ENCODE measurements around the gene NPNT.

NPNT gene

DNA sequence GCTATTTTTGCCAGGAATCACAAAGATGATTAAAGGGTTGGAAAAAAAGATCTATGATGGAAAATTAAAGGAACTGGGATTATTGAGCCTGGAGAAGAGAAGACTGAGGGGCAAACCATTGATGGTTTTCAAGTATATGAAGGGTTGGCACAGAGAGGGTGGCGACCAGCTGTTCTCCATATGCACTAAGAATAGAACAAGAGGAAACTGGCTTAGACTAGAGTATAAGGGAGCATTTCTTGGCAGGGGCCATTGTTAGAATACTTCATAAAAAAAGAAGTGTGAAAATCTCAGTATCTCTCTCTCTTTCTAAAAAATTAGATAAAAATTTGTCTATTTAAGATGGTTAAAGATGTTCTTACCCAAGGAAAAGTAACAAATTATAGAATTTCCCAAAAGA is 75.1 kb downstream of the NPNT start:
- no peak for DNase-seq (ENCODE audit: low read depth in 4 of 4, low spot score in 1 of 4)

GRCh38 chr4:105971036-105971435 is 75.8 kb downstream of the NPNT start:
- no peak for DNase-seq (ENCODE audit: low read depth in 4 of 4, low spot score in 1 of 4)

DNA sequence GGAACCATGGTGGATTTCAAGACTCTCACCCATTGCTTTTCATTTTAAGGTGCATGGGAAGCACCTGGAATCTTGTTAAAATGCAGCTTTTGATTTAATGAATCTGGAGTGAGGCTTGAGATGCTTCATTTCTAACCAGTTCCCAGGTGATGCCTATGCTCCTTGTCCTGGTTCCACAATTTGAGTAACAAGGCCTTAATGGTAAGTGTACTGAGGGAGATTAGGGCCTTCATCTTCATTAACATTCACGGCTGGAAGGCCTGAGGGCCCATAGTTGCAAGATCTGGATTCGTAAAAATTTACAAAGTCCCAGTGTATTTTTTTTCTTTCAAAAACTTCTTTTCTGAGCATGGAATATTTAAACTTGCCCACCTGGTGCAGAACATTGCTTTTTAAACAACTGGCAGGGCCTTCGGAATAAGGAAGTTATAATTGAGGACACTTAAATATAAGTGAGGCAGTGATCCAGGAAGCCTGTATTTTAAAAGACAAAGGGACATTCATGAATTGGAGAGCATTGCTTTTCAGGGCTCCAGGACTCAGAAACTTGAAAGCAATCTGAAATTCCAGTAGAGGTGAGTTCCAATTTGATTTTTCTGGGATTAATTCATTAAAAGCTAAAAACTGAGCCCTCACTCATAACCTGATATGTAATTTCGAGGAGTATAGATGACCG is 77.8 kb downstream of the NPNT start:
- DNase-seq (ENCODE audit: low read depth in 4 of 4, low spot score in 1 of 4), result no peak

- DNase-seq (ENCODE audit: low read depth in 4 of 4, low spot score in 1 of 4), result no peak
Observed at GRCh38 chr4:105976915-105977314, 81.6 kb downstream of the NPNT start.

DNA sequence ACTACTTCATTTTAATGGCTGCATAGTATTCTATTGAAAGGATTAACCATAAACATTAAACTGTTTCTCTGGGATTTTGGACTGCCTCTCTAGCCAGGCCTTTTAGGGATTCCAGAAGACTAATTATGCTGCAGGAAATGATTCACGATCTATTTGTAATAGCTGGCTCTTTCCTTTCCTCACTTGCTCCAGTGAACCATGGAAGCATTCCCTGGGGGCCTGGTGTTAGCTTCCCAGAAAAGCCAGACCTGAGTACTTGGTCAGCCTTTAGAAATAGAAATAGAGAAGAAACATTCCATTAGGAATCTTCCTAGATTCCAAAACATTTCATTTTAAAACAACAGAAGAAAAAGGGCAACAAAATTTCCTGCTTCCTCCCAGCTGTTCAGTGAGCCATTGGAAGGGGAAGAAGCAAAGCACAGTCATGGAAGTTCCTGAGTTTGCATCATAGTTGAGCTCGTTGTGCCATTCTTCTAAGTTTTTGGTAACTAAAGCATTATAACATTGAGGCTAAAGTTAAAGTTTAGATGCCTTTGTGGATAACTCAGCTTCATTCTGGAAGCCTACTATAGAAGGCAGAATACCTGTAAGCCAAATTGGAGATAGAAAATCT is 83.5 kb downstream of the NPNT start:
- no peak for DNase-seq (ENCODE audit: low read depth in 4 of 4, low spot score in 1 of 4)

GRCh38 chr4:105979506-105979905 is 84.2 kb downstream of the NPNT start:
- no peak for DNase-seq (ENCODE audit: low read depth in 4 of 4, low spot score in 1 of 4)

GRCh38 chr4:105988671-105989070 is 93.4 kb downstream of the NPNT start:
- no peak for DNase-seq (ENCODE audit: low read depth in 4 of 4, low spot score in 1 of 4)

DNA sequence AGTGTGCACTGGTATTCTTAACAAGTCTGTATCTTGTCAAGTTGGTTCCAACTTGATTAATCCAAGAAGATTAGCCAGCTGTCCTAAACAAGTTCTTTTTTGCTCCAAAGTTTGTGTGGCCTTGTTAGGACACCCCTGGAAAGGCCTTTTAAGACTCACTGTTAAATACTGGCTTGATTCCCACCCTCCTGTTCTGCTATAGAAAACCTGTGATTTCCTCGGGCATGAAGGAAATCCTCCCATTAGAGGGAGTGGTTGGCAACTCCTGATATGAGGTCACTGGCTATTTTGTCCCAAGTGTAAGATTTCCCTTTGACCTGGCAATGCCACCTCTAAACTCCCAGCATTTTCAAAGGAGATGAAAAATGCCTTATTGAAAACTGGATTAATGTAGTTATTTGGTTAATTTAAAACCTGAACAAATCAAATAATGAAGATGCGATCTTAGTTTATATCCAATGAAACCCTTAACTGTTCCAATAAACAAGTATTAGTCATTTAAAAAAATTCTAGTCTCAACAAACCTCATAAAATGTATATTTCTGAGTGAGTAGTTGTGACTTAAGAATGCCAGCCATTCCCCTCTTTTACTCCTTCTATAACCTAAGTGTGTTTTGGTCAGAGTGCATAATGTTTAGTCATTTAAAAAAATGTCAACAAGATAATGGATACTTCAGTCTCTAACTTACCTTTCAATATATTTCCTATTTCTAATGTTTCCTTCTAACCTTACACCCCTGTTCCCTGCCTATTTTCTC is 94.4 kb downstream of the NPNT start:
- no peak for DNase-seq (ENCODE audit: low read depth in 4 of 4, low spot score in 1 of 4)

GRCh38 chr4:105990933-105991332 is 95.7 kb downstream of the NPNT start:
- no peak for DNase-seq (ENCODE audit: low read depth in 4 of 4, low spot score in 1 of 4)

DNA sequence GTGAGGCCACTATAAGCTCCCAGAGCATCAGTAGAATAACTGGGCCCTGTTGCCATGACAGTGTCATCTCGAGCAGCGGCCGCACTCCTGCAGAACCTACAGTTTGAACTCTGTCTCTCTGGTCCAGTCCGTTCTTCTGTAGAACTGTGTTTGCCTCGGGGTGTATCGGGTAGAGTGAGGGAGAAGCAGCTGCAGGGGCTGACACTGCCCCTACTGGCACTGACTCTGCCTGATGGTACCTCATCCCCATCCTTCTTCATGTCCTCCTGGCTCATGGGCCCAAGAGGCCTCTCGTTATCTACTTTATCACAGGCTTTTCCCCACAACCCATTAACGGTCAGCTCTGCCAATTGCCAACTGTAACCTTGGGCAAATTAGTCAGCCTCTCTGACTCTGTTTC is 96.5 kb downstream of the NPNT start:
- no peak for DNase-seq (ENCODE audit: low read depth in 4 of 4, low spot score in 1 of 4)

DNA sequence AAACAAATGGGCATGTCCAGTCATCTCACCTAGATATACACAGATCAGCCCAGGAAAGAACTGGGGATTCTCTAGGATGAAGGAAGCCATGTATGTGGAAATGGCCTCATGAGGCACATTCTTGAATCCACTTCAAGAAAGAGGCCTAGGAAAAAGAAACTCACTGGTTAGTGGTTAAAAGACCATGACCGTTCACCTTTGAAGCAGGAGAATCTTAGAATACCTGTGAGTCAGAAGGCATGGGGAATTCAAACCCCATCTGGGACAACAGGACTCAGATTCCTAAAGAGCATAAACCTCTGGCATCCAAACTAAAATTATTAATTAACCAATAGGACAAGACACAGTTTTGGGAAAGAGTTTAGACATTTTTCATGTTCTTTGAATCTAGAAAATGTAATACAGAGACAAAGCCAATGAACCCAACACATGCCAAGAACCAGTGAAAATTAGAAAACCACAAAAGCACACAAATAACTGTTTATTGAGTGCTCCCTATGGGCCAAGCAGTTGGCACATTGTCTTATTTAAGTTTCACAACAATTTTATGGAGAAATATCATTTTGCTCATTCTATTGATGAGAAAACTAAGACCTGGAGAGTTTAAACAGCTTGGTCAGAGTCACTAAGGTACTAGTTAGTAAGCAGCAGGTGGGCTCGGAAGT is 97.5 kb downstream of the NPNT start:
- DNase-seq (ENCODE audit: low read depth in 4 of 4, low spot score in 1 of 4), result no peak

DNA sequence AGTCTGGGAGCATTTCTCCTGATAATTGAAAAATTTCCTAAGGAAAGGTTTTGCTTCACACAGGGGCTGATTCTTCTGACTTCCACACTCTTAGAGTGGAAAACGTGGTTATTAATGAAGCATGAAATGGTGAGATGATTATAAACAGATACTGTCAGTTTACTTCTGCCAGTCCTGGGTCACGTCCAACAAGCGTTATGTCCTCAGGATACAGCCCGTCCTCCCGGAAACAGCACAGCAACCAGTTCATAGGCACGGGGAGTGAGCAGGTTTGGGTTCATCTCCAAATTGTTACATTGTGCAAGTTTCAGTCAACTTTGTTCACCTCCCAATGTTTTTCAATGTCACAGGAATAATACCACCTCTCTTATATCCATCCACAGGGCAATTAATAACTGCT is 98.8 kb downstream of the NPNT start:
- DNase-seq (ENCODE audit: low read depth in 4 of 4, low spot score in 1 of 4), result no peak

DNA sequence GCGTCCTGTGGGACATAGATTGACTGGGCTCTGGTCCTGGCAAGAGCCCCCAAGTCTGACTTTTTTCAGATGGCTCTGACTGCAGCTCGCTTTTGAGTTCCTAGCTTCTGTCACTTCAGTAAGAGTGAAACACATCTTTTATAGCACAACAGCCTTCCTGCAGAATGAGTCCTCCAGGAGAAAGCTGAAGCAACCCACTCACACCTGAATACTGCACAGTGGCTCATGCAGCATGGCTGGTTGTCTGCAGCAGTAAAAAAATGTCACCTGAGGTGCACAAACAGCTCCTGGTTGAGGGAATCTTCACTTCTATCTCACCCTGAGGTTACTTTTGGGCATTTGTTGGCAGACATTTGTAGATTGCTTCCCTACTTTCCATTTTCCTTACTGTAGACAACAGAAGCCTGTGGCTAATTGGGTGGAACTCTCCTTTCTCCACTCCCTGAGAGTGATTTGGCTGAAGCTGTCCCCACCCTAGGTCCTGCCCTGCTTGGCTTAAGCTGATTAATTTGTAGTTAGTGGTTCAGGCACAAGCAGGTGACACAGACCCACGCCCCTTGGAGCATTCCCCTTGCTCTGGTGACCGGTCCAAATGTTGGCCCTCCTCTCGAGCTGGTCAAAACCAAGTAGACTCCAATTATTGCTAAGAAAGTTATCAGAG is 99.7 kb downstream of the NPNT start:
- DNase-seq (ENCODE audit: low read depth in 4 of 4, low spot score in 1 of 4), result no peak

GRCh38 chr4:105996845-105997244 is 101.6 kb downstream of the NPNT start:
- DNase-seq (ENCODE audit: low read depth in 4 of 4, low spot score in 1 of 4), result no peak

DNA sequence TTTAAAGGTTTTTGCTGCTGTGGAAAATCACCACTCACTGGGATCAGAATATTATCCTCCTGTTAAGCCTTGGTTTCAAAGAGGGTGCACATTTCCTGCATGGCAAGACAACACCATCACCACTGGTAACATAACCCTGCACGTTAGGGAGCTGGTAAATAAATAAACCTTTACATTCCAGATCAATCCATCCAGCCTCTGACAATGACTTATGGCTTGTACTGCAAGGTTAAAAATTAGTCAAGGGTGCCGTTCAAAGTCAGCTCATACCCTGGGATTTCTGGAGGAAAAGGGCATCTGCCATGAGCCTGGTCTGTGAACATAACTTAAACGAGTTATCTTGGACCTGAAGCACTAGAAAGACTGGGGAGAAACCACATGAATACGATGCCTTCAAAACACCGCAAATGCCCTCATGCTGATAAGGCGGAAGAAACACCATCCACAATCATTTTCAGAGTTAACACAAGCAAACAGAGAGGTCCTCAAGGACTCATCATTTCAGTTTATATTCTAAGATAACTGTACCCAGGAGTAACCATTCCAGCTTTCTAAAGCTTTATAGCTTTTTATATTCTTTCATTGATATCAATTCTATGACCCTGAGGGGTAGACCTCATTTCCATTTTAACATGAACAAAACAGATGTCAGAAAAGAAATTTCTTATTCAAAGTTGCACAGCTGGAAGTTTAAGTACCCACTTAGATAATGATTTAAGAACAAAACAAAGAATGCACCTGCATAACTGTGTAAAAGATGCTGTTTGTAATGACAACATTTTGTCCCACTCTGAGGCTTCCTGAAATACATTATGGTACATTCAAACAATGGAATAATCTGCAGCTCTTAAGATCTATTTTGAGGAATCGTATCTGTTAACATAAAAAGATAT is 103.1 kb downstream of the NPNT start:
- no peak for DNase-seq (ENCODE audit: low read depth in 4 of 4, low spot score in 1 of 4)

- no peak for DNase-seq (ENCODE audit: low read depth in 4 of 4, low spot score in 1 of 4)
Observed at GRCh38 chr4:106002994-106003393, 107.7 kb downstream of the NPNT start.

DNA sequence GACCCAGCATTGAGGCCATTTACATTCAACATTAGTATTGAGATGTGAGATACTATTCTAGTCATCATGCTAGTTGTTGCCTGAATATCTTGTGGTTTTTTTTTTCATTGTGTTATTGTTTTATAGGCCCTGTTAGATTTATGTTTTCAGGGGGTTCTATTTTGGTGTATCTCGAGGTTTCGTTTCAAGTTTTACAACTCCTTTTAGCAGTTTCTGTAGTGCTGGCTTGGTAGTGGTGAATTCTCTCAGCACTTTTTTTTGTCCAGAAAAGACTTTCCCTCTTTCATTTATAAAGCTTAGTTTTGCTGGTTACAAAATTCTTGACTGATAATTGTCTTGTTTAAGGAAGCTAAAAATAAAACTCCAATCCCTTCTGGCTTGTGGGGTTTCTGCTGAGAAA is 115.5 kb downstream of the NPNT start:
- no peak for DNase-seq (ENCODE audit: low read depth in 4 of 4, low spot score in 1 of 4)

DNA sequence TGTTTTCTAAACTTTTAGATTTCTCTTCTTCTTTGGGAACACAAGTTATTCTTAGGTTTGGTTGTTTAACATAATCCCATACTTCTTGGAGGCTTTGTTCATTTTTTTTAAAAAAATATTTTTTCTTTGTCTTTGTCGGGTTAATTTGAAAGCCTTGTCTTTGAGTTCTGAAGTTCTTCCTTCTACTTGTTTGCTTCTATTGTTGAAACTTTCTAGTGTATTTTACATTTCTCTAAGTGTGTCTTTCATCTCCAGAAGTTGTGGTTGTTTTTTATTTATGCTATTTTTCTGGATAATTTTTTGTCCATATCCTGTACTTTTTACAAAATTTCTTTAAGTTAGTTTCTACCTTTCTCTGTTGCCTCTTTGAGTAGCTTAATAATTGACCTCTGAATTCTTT is 116.1 kb downstream of the NPNT start:
- DNase-seq (ENCODE audit: low read depth in 4 of 4, low spot score in 1 of 4), result no peak

DNA sequence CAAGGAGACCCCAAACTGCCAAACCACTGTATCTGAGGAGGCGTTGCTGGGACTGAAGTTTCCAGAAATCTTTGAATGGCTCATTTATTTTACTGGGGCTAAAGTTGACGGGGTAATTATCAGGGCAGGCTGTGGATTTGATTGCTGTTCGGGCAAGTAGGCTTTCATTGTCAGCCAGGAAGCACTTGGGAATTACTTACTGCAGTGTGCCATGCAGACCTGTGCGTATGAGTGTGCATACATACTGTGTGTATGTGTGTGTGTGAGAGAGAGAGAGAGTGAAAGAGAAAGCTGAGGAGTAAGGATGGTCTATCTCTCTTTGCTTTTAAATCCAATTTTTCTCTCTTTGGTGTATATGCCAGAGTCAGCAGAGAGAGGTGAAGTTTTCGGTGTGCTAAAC is 122.7 kb downstream of the NPNT start:
- DNase-seq (ENCODE audit: low read depth in 4 of 4, low spot score in 1 of 4), result no peak

- no peak for DNase-seq (ENCODE audit: low read depth in 4 of 4, low spot score in 1 of 4)
Observed at GRCh38 chr4:106019771-106020170, 124.5 kb downstream of the NPNT start.
